Body of pancreas (tissue), 4 donors: ENCODE data around the gene IL21R.
A peak's percentile ranks its signal among the peaks of the same experiment; 100 is the strongest.

Experiments
- CTCF ChIP-seq, 7 experiments: fragments of 450-650 bp in 4 of 7; fragments of 200-600 bp in 3 of 7; sonication (generic) in 3 of 7; IDR thresholded peaks; one replicate each; pipeline ENCODE4 v1.5.1; 2016 to 2019; ENCODE audit warnings: antibody characterized with exemption in 7 of 7
- POLR2A ChIP-seq, 3 donors: fragments of 450-650 bp; IDR thresholded peaks; one replicate each; pipeline ENCODE4 v1.6.1; 2016; ENCODE audit warnings: antibody characterized with exemption in 3 of 3, mild to moderate bottlenecking in 2 of 3

GRCh38 chr16:27401768-27402568 lies at the start of gene IL21R:
- TF ChIP-seq CTCF (IDR thresholded peaks at IDR 0.05) (no peak), POLR2A (IDR thresholded peaks at IDR 0.05) (peak in 2 of 3 donors; percentile 13 to 15)
